ENCODE results near the gene TRMT10B.
"Not testable (repeated sequence)": the region's sequence is repeated elsewhere in the genome, so short reads cannot be mapped to it uniquely, and the experiment has no call there.

The TRMT10B gene

DNA sequence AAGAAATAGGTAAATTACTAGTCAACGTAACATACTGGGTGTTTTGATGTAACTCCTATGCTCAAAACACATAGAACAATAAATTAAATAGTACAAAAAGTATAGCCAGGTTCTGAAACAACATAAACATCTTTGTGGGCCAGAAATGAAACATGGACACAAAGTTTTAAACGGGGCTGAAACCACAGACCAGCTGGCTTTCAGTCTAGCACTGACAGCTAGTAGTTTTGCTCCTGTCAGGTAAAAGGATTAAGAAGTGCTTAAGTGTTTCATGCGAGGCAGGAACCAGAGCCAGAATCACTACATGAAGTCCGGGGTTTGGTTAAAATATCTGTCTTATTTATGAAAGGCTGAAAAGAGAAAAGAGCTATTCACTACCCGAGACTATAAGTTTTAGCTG, 66.5 kb downstream of the TRMT10B start:
- Histone ChIP-seq H3K79me2 (ENCODE audit: insufficient read depth, low read length) (no peaks in the 10 kb centered on the region), H3K27ac (ENCODE audit: low read depth, low read length, poor library complexity, severe bottlenecking) (no peak overlapping the region), H3K36me3 (ENCODE audit: insufficient read depth, low read length) (peaks cover 47% of the 10 kb centered on the region), H3K9me3 (ENCODE audit: low read length) (no peaks in the 10 kb centered on the region), H3K4me2 (ENCODE audit: low read length) (no peak overlapping the region), H3K4me3 (ENCODE audit: low read depth, low read length, poor library complexity, severe bottlenecking) (no peak overlapping the region), H4K20me1 (ENCODE audit: insufficient read depth, low read length) (no peaks in the 10 kb centered on the region), H3K27me3 (ENCODE audit: insufficient read depth, low read length) (no peaks in the 10 kb centered on the region), H3K4me1 (ENCODE audit: insufficient read depth, low read length, severe bottlenecking) (no peaks in the 10 kb centered on the region), H2AFZ (ENCODE audit: low read length) (no peak overlapping the region), H3F3A (ENCODE audit: insufficient read depth, low read length) (no peaks in the 10 kb centered on the region; the same call in 1 of the 2 replicates), H3K9me2 (ENCODE audit: low read depth, low read length) (no peaks in the 10 kb centered on the region), H3K9ac (ENCODE audit: low read length) (no peak overlapping the region)
- no peak for TF ChIP-seq EZH2 (IDR thresholded peaks at IDR 0.05; ENCODE audit: borderline replicate concordance, low read length)
- TF ChIP-seq, protein P1, sequence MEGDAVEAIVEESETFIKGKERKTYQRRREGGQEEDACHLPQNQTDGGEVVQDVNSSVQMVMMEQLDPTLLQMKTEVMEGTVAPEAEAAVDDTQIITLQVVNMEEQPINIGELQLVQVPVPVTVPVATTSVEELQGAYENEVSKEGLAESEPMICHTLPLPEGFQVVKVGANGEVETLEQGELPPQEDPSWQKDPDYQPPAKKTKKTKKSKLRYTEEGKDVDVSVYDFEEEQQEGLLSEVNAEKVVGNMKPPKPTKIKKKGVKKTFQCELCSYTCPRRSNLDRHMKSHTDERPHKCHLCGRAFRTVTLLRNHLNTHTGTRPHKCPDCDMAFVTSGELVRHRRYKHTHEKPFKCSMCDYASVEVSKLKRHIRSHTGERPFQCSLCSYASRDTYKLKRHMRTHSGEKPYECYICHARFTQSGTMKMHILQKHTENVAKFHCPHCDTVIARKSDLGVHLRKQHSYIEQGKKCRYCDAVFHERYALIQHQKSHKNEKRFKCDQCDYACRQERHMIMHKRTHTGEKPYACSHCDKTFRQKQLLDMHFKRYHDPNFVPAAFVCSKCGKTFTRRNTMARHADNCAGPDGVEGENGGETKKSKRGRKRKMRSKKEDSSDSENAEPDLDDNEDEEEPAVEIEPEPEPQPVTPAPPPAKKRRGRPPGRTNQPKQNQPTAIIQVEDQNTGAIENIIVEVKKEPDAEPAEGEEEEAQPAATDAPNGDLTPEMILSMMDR (IDR thresholded peaks at IDR 0.05; ENCODE audit: low read length): no peak

GRCh38 chr9:37825174-37825573, 71.6 kb downstream of the TRMT10B start:
- not testable (repeated sequence) for H3K79me2 ChIP-seq (ENCODE audit: insufficient read depth, low read length); H3K4me1 ChIP-seq (ENCODE audit: insufficient read depth, low read length, severe bottlenecking); H3K27me3 ChIP-seq (ENCODE audit: insufficient read depth, low read length); H2AFZ ChIP-seq (ENCODE audit: low read length); H3K9me3 ChIP-seq (ENCODE audit: low read length); H3K27ac ChIP-seq (ENCODE audit: low read depth, low read length, poor library complexity, severe bottlenecking); H3K4me3 ChIP-seq (ENCODE audit: low read depth, low read length, poor library complexity, severe bottlenecking); H3F3A ChIP-seq (ENCODE audit: insufficient read depth, low read length); H3K9ac ChIP-seq (ENCODE audit: low read length); H3K4me2 ChIP-seq (ENCODE audit: low read length); H3K9me2 ChIP-seq (ENCODE audit: low read depth, low read length); H4K20me1 ChIP-seq (ENCODE audit: insufficient read depth, low read length)
- H3K36me3 ChIP-seq (ENCODE audit: insufficient read depth, low read length): peaks cover 57% of the 10 kb centered on the region

GRCh38 chr9:37827483-37828165, 74.0 kb downstream of the TRMT10B start:
- TF ChIP-seq, protein P1 (IDR thresholded peaks at IDR 0.05; ENCODE audit: low read length): no peak
- no peak for TF ChIP-seq EZH2 (IDR thresholded peaks at IDR 0.05; ENCODE audit: borderline replicate concordance, low read length)
- H3K27me3 ChIP-seq (ENCODE audit: insufficient read depth, low read length): no peaks in the 10 kb centered on the region
- H3K4me1 ChIP-seq (ENCODE audit: insufficient read depth, low read length, severe bottlenecking): no peaks in the 10 kb centered on the region
- no peak overlapping the region for H3K9ac ChIP-seq (ENCODE audit: low read length)
- no peaks in the 10 kb centered on the region for H3K9me2 ChIP-seq (ENCODE audit: low read depth, low read length)
- no peak overlapping the region for H3K4me3 ChIP-seq (ENCODE audit: low read depth, low read length, poor library complexity, severe bottlenecking)
- H3K4me2 ChIP-seq (ENCODE audit: low read length): no peak overlapping the region
- H2AFZ ChIP-seq (ENCODE audit: low read length): no peak overlapping the region
- H3K36me3 ChIP-seq (ENCODE audit: insufficient read depth, low read length): peaks cover 43% of the 10 kb centered on the region
- H3F3A ChIP-seq (ENCODE audit: insufficient read depth, low read length): no peaks in the 10 kb centered on the region
- H3K79me2 ChIP-seq (ENCODE audit: insufficient read depth, low read length): no peaks in the 10 kb centered on the region
- H3K9me3 ChIP-seq (ENCODE audit: low read length): no peaks in the 10 kb centered on the region
- no peak overlapping the region for H3K27ac ChIP-seq (ENCODE audit: low read depth, low read length, poor library complexity, severe bottlenecking)
- H4K20me1 ChIP-seq (ENCODE audit: insufficient read depth, low read length): no peaks in the 10 kb centered on the region

Measured in OCI-LY1 (cell line).